Measurements from ENCODE around the gene RNASE13.

- TF ChIP-seq, protein P1, sequence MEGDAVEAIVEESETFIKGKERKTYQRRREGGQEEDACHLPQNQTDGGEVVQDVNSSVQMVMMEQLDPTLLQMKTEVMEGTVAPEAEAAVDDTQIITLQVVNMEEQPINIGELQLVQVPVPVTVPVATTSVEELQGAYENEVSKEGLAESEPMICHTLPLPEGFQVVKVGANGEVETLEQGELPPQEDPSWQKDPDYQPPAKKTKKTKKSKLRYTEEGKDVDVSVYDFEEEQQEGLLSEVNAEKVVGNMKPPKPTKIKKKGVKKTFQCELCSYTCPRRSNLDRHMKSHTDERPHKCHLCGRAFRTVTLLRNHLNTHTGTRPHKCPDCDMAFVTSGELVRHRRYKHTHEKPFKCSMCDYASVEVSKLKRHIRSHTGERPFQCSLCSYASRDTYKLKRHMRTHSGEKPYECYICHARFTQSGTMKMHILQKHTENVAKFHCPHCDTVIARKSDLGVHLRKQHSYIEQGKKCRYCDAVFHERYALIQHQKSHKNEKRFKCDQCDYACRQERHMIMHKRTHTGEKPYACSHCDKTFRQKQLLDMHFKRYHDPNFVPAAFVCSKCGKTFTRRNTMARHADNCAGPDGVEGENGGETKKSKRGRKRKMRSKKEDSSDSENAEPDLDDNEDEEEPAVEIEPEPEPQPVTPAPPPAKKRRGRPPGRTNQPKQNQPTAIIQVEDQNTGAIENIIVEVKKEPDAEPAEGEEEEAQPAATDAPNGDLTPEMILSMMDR (conservative IDR thresholded peaks at IDR 0.05; ENCODE audit: low read length) = no peak
- TF ChIP-seq EZH2phosphoT487 (IDR thresholded peaks at IDR 0.05; ENCODE audit: borderline replicate concordance, low read depth, low read length) = no peak
Measured at GRCh38 chr14:21084396-21084795, 49.8 kb upstream of the RNASE13 start.
